H1 (cell line): Measurements from ENCODE around the gene PFN3.
"Not testable (repeated sequence)": the region's sequence is repeated elsewhere in the genome, so short reads cannot be mapped to it uniquely, and the experiment has no call there.

Experiments used
- ATF3 ChIP-seq: IDR thresholded peaks from 2 replicates; pipeline ENCODE4 v1.6.1; 2011; ENCODE audit warnings: low read depth, mild to moderate bottlenecking, low read length; ENCODE audit not compliant: insufficient read depth
- CTCF ChIP-seq, 3 experiments: IDR thresholded peaks; 1 replicate in 2 of 3; 2 replicates in 1 of 3; pipeline versions ENCODE4 v1.5.1 to v1.6.1; 2011; ENCODE audit warnings: low read length in 3 of 3, mild to moderate bottlenecking in 3 of 3, inconsistent platforms in 2 of 3, low read depth in 1 of 3, moderate library complexity in 1 of 3; ENCODE audit not compliant: insufficient read depth in 1 of 3; ENCODE audit errors: control extremely low read depth in 1 of 3
- JUND ChIP-seq: IDR thresholded peaks from 2 replicates; pipeline ENCODE4 v1.6.1; 2011; ENCODE audit warnings: mild to moderate bottlenecking, improper control_type of control experiment, low read length
- KDM1A ChIP-seq: fragments of 200-600, 300-600 bp; sonication (generic); IDR thresholded peaks from 2 replicates; pipeline ENCODE4 v1.7.1; 2016; ENCODE audit warnings: mild to moderate bottlenecking, low read length, borderline replicate concordance
- MAX ChIP-seq: IDR thresholded peaks from 2 replicates; pipeline ENCODE4 v1.6.1; 2012; ENCODE audit warnings: inconsistent platforms
- POLR2A ChIP-seq, 2 experiments: IDR thresholded peaks; 1 replicate in 1 of 2; 2 replicates in 1 of 2; pipeline ENCODE4 v1.6.1; 2011; ENCODE audit warnings: low read depth in 2 of 2, low read length in 2 of 2, mild to moderate bottlenecking in 2 of 2; ENCODE audit errors: control extremely low read depth in 1 of 2
- SIRT6 ChIP-seq: IDR thresholded peaks from one replicate; pipeline ENCODE4 v1.7.1; 2012; ENCODE audit warnings: low read length, inconsistent platforms

- not testable (repeated sequence) for TF ChIP-seq SIRT6; MAX; ATF3; KDM1A; CTCF (IDR thresholded peaks at IDR 0.05; ENCODE audit: control extremely low read depth in 1 of 3, insufficient read depth in 1 of 3, low read depth in 1 of 3, low read length in 3 of 3); JUND; POLR2A (IDR thresholded peaks at IDR 0.05; ENCODE audit: control extremely low read depth in 1 of 2, low read depth in 2 of 2, low read length in 2 of 2)
These were observed 16.6 kb upstream of the PFN3 start for GRCh38 chr5:177417081-177417480.
